CD14-positive monocyte (primary cell): ENCODE results near the gene DENND1B. TPM values are rescaled to one million over a fixed set of nuclear protein-coding genes. Genes with fewer than 3 reads are reported as not detected.

Source experiments
- DNase-seq, 3 donors: peaks; one replicate each; pipeline ENCODE4 v3.0.0-alpha.2; 2011 to 2022
- H2AFZ ChIP-seq: 2 replicates; pipeline ENCODE4 v1.6.0; 2012; ENCODE audit warnings: mild to moderate bottlenecking, low read depth, low read length, inconsistent platforms; ENCODE audit not compliant: insufficient read depth, poor library complexity, severe bottlenecking
- H3K27ac ChIP-seq, 2 donors: 1 replicate in 1 of 2; 2 replicates in 1 of 2; pipeline ENCODE4 v1.5.1; 2012 to 2013; ENCODE audit warnings: low read length in 2 of 2, control low read depth in 1 of 2, inconsistent platforms in 1 of 2, low read depth in 1 of 2, mild to moderate bottlenecking in 1 of 2
- H3K27me3 ChIP-seq, 2 donors: one replicate each; pipeline versions ENCODE4 v1.6.0 to v1.6.1; 2011 to 2013; ENCODE audit warnings: low read length in 2 of 2; ENCODE audit not compliant: control insufficient read depth in 2 of 2, insufficient read depth in 2 of 2
- H3K36me3 ChIP-seq, 2 donors: replicated peaks in 1 of 2; 1 replicate in 1 of 2; 2 replicates in 1 of 2; pipeline versions ENCODE4 v1.5.1 to v1.6.1; 2012 to 2013; ENCODE audit warnings: low read length in 2 of 2, control low read depth in 1 of 2, inconsistent platforms in 1 of 2, mild to moderate bottlenecking in 1 of 2; ENCODE audit not compliant: insufficient read depth in 2 of 2, control insufficient read depth in 1 of 2
- H3K4me1 ChIP-seq, 2 donors: 1 replicate in 1 of 2; 2 replicates in 1 of 2; pipeline versions ENCODE4 v1.5.1 to v1.6.1; 2012 to 2013; ENCODE audit warnings: low read length in 2 of 2, control low read depth in 1 of 2, inconsistent platforms in 1 of 2, mild to moderate bottlenecking in 1 of 2, moderate library complexity in 1 of 2; ENCODE audit not compliant: insufficient read depth in 2 of 2, control insufficient read depth in 1 of 2
- H3K4me2 ChIP-seq: replicated peaks from 2 replicates; pipeline ENCODE3; 2012; ENCODE audit warnings: low read length, moderate library complexity, mild to moderate bottlenecking; ENCODE audit not compliant: poor library complexity, severe bottlenecking; ENCODE audit errors: extremely low read depth
- H3K4me3 ChIP-seq, 3 experiments: fragments of 200-600 bp in 1 of 3; sonication (generic) in 1 of 3; replicated peaks in 1 of 3; 1 replicate in 2 of 3; 2 replicates in 1 of 3; pipeline ENCODE4 v1.5.1; 2011 to 2013; ENCODE audit warnings: low read length in 3 of 3, mild to moderate bottlenecking in 3 of 3, control low read depth in 2 of 3, low read depth in 2 of 3, inconsistent platforms in 1 of 3, moderate library complexity in 1 of 3
- H3K79me2 ChIP-seq: 2 replicates; pipeline ENCODE4 v1.6.0; 2012; ENCODE audit warnings: mild to moderate bottlenecking, control low read depth, inconsistent platforms, low read length, moderate library complexity; ENCODE audit not compliant: insufficient read depth
- H3K9ac ChIP-seq: 2 replicates; pipeline ENCODE4 v1.6.0; 2017; ENCODE audit warnings: low read length, mild to moderate bottlenecking; ENCODE audit not compliant: insufficient read depth, poor library complexity, severe bottlenecking
- H3K9me3 ChIP-seq, 2 donors: replicated peaks in 1 of 2; 1 replicate in 1 of 2; 2 replicates in 1 of 2; pipeline versions ENCODE4 v1.5.1 to v1.6.1; 2012 to 2013; ENCODE audit warnings: low read length in 2 of 2, control low read depth in 1 of 2; ENCODE audit not compliant: control insufficient read depth in 1 of 2, insufficient read depth in 1 of 2
- H4K20me1 ChIP-seq: 2 replicates; pipeline ENCODE4 v1.6.0; 2012; ENCODE audit warnings: mild to moderate bottlenecking, low read length, control low read depth, moderate library complexity; ENCODE audit not compliant: insufficient read depth
- H3K27ac Mint-ChIP-seq, 7 donors: one replicate each; pipeline ENCODE4 v1.8.0; 2020; ENCODE audit warnings: mild to moderate bottlenecking in 7 of 7, mixed read lengths in 7 of 7, moderate library complexity in 6 of 7, inconsistent platforms in 2 of 7
- H3K27me3 Mint-ChIP-seq, 3 donors: one replicate each; pipeline ENCODE4 v1.8.0; 2021 to 2022; ENCODE audit warnings: low read depth in 3 of 3, mild to moderate bottlenecking in 3 of 3, mixed read lengths in 3 of 3, moderate library complexity in 3 of 3, inconsistent platforms in 1 of 3
- H3K36me3 Mint-ChIP-seq, 2 donors: one replicate each; pipeline ENCODE4 v1.8.0; 2020; ENCODE audit warnings: mixed read lengths in 2 of 2, inconsistent platforms in 1 of 2, mild to moderate bottlenecking in 1 of 2
- H3K4me1 Mint-ChIP-seq: one replicate; pipeline ENCODE4 v1.8.0; 2020; ENCODE audit warnings: mild to moderate bottlenecking, mixed read lengths
- H3K4me3 Mint-ChIP-seq, 2 donors: one replicate each; pipeline ENCODE4 v1.8.0; 2020; ENCODE audit warnings: mild to moderate bottlenecking in 2 of 2, mixed read lengths in 2 of 2, moderate library complexity in 1 of 2
- H3K9me3 Mint-ChIP-seq, 7 donors: one replicate each; pipeline ENCODE4 v1.8.0; 2020 to 2022; ENCODE audit warnings: mixed read lengths in 7 of 7, mild to moderate bottlenecking in 6 of 7, moderate library complexity in 6 of 7, inconsistent platforms in 2 of 7
- CTCF ChIP-seq: fragments of 200-600 bp; IDR thresholded peaks from one replicate; pipeline ENCODE4 v1.8.0; 2022; ENCODE audit warnings: antibody characterized with exemption, mild to moderate bottlenecking
- WGBS: methylation state at CpG from one replicate; pipeline ENCODE4 v1.1.5; 2013; ENCODE audit warnings: missing lambda C conversion rate; ENCODE audit not compliant: insufficient coverage; 5-methylcytosine and 5-hydroxymethylcytosine counted together
- intact Hi-C, 2 donors: fragments of 100-400 bp; cut with micrococcal nuclease; formaldehyde crosslinking; loops; one replicate each; pipeline versions ENCODE4 v1.15.0 to v1.15.1; 2023
- polyA plus RNA-seq, 3 donors: library from polyadenylated mRNA; depleted of rRNA in 1 of 3; unstranded in 2 of 3; stranded (reverse) in 1 of 3; fragments of 300-500 nt in 2 of 3; fragments of >200 nt in 1 of 3; fragmentation: Illumina TruSeq in 2 of 3; gene quantifications; 1 replicate in 2 of 3; 2 replicates in 1 of 3; pipeline ENCODE4 v1.2.3, GENCODE V29; 2012 to 2021

DENND1B gene
- polyA plus RNA-seq, 3 donors, result 3.0 to 8.2 (median 5.7) TPM

GRCh38 chr1:197466813-197467212, 308.5 kb downstream of the DENND1B start:
- Mint-ChIP-seq H3K9me3 (no peaks in the 10 kb centered on the region), H3K4me3 (no peak overlapping the region), H3K4me1 (peaks cover 21% of the 10 kb centered on the region), H3K27ac (no peak overlapping the region), H3K27me3 (peaks cover 0 to 1% (median 0%) of the 10 kb centered on the region in 3 donors), H3K36me3 (no peaks in the 10 kb centered on the region)
- H3K79me2 ChIP-seq, result no peaks in the 10 kb centered on the region
- no peak overlapping the region for H2AFZ ChIP-seq
- TF ChIP-seq CTCF, result no peak
- DNase-seq, result no peak
- no peak overlapping the region for H3K4me3 ChIP-seq
- no peaks in the 10 kb centered on the region for H3K27me3 ChIP-seq
- H3K9me3 ChIP-seq, result no peaks in the 10 kb centered on the region
- no peaks in the 10 kb centered on the region for H3K36me3 ChIP-seq
- WGBS, result 78% methylated on average over 3 of the region's 3 CpGs
- H3K4me1 ChIP-seq, result peaks cover 5 to 16% of the 10 kb centered on the region in 2 donors
- no peak overlapping the region for H3K27ac ChIP-seq
- intact Hi-C loops, result no loop called here
- no peaks in the 10 kb centered on the region for H4K20me1 ChIP-seq
- H3K4me2 ChIP-seq, result no peak overlapping the region
- no peak overlapping the region for H3K9ac ChIP-seq

GRCh38 chr1:197465528-197466327, 309.6 kb downstream of the DENND1B start:
- DNase-seq, result no peak
- peaks cover 5 to 16% of the 10 kb centered on the region in 2 donors for H3K4me1 ChIP-seq
- no peak overlapping the region for H3K4me2 ChIP-seq
- H3K27ac Mint-ChIP-seq, result peak overlapping the region in 1 of 7 donors; percentile 15
- H3K4me3 Mint-ChIP-seq, result no peak overlapping the region
- H3K9me3 Mint-ChIP-seq, result no peaks in the 10 kb centered on the region
- H3K9me3 ChIP-seq, result no peaks in the 10 kb centered on the region
- no peak overlapping the region for H3K9ac ChIP-seq
- peaks cover 0 to 1% (median 0%) of the 10 kb centered on the region in 3 donors for H3K27me3 Mint-ChIP-seq
- WGBS, result no CpG with 5 or more reads among the region's 3 CpGs
- H3K36me3 ChIP-seq, result no peaks in the 10 kb centered on the region
- H3K4me3 ChIP-seq, result no peak overlapping the region
- H3K27ac ChIP-seq, result no peak overlapping the region
- H3K27me3 ChIP-seq, result no peaks in the 10 kb centered on the region
- peaks cover 21% of the 10 kb centered on the region for H3K4me1 Mint-ChIP-seq
- intact Hi-C loops, result no loop called here
- no peaks in the 10 kb centered on the region for H3K79me2 ChIP-seq
- TF ChIP-seq CTCF, result no peak
- no peaks in the 10 kb centered on the region for H4K20me1 ChIP-seq
- H2AFZ ChIP-seq, result peak overlapping the region; percentile 42
- H3K36me3 Mint-ChIP-seq, result no peaks in the 10 kb centered on the region
